Kidney (tissue), 14 donors: ENCODE data around the gene CAMTA1. TPM values are rescaled to one million over a fixed set of nuclear protein-coding genes. Genes with fewer than 3 reads are reported as not detected.

ENCODE experiments used
- DNase-seq, 5 donors: peaks; one replicate each; pipeline ENCODE4 v3.0.0-alpha.2; 2013 to 2020
- FAIRE-seq: peaks from 2 replicates; lab custom pipeline; 2012; peaks lifted over from hg19 to GRCh38; lab: Jason Lieb, UNC
- H3K27ac ChIP-seq, 2 donors: one replicate each; pipeline ENCODE4 v1.7.0; 2013; ENCODE audit warnings: low read depth in 2 of 2, low read length in 2 of 2, inconsistent platforms in 1 of 2
- H3K27me3 ChIP-seq: one replicate; pipeline ENCODE4 v1.7.1; 2013; ENCODE audit warnings: low read length, inconsistent platforms; ENCODE audit not compliant: control insufficient read depth, insufficient read depth
- H3K36me3 ChIP-seq, 3 donors: one replicate each; pipeline versions ENCODE4 v1.7.0 to v1.7.1; 2013; ENCODE audit warnings: low read length in 3 of 3, control low read depth in 1 of 3, inconsistent platforms in 1 of 3; ENCODE audit not compliant: insufficient read depth in 3 of 3, control insufficient read depth in 2 of 3
- H3K4me1 ChIP-seq, 3 donors: one replicate each; pipeline versions ENCODE4 v1.7.0 to v1.7.1; 2013; ENCODE audit warnings: low read length in 3 of 3, inconsistent platforms in 1 of 3, low read depth in 1 of 3; ENCODE audit not compliant: control insufficient read depth in 2 of 3, insufficient read depth in 2 of 3
- H3K4me3 ChIP-seq, 3 donors: one replicate each; pipeline versions ENCODE4 v1.7.0 to v1.8.1; 2013; ENCODE audit warnings: low read length in 3 of 3, control low read depth in 1 of 3, inconsistent platforms in 1 of 3
- H3K9ac ChIP-seq, 3 donors: one replicate each; pipeline versions ENCODE4 v1.7.0 to v1.7.1; 2013; ENCODE audit warnings: low read length in 3 of 3, control low read depth in 1 of 3, inconsistent platforms in 1 of 3
- H3K9me3 ChIP-seq, 3 donors: one replicate each; pipeline versions ENCODE4 v1.7.0 to v1.7.1; 2013; ENCODE audit warnings: low read length in 3 of 3, control low read depth in 1 of 3, inconsistent platforms in 1 of 3; ENCODE audit not compliant: control insufficient read depth in 2 of 3, insufficient read depth in 1 of 3
- intact Hi-C: fragments of 100-400 bp; cut with DNase I; formaldehyde crosslinking; loops from one replicate; pipeline ENCODE4 v1.11.1; 2022
- polyA plus RNA-seq: library from polyadenylated mRNA; stranded (reverse); fragments of 350-450 nt; fragmentation: Illumina TruSeq; extraction: RNeasy Lipid Tissue Mini Kit (QIAGEN cat#74804); gene quantifications from one replicate; pipeline ENCODE4 v1.2.3, GENCODE V29; 2014; ENCODE audit warnings: low read depth, low replicate concordance; ENCODE audit not compliant: insufficient read depth
- total RNA-seq: library from RNA; stranded (reverse); fragmentation: NEBNext Ultra II Directional; extraction: Animal tissue kit (Norgen Biotek cat#: 25700); gene quantifications from one replicate; pipeline ENCODE4 v1.2.1, GENCODE V29; 2021
- TF ChIP-seq, protein P1 (sequence below): IDR thresholded peaks from 3 replicates; pipeline ENCODE4 v1.5.1; 2012; ENCODE audit warnings: mild to moderate bottlenecking, moderate library complexity, borderline replicate concordance; ENCODE audit not compliant: insufficient read depth; ENCODE audit errors: extremely low read depth
- donor health status: control.
- donor health status: control.
- donor health status: control.
- donor health status: control.
- donor health status: control.
- donor health status: DM: yes; HTN: yes; CAD: no.
- donor health status: Normal renal cell carcinoma (clear cell type).

CAMTA1 gene
- total and polyA plus RNA-seq, 2 donors from 2014 or later, result 79.0 to 170 TPM

DNA sequence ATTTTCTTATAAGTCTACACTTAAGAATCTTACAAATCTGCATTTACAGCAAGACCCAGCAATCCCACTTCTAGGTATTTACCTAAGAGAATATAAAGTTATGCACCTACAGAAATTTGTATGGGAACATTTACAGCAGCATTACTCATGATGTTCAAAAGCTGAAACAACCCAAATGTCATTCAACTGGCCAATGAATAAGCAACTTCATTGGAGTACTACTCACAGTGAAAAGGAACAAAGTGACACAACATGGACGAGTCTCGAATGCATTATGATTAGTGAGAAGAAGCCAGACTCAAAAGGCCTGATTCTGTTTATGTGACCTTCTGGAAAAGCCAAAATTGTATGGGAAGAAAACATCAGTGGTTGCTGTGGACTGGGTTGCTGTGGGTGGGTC is 116.9 kb downstream of the CAMTA1 start:
- Histone ChIP-seq H3K9me3 (no peaks in the 10 kb centered on the region), H3K4me1 (peaks cover 0 to 2% (median 0%) of the 10 kb centered on the region in 3 donors), H3K9ac (no peak overlapping the region), H3K27ac (no peak overlapping the region), H3K27me3 (no peaks in the 10 kb centered on the region), H3K36me3 (no peaks in the 10 kb centered on the region), H3K4me3 (no peak overlapping the region)
- no peak for FAIRE-seq
- intact Hi-C loops, result no loop called here
- TF ChIP-seq, protein P1, sequence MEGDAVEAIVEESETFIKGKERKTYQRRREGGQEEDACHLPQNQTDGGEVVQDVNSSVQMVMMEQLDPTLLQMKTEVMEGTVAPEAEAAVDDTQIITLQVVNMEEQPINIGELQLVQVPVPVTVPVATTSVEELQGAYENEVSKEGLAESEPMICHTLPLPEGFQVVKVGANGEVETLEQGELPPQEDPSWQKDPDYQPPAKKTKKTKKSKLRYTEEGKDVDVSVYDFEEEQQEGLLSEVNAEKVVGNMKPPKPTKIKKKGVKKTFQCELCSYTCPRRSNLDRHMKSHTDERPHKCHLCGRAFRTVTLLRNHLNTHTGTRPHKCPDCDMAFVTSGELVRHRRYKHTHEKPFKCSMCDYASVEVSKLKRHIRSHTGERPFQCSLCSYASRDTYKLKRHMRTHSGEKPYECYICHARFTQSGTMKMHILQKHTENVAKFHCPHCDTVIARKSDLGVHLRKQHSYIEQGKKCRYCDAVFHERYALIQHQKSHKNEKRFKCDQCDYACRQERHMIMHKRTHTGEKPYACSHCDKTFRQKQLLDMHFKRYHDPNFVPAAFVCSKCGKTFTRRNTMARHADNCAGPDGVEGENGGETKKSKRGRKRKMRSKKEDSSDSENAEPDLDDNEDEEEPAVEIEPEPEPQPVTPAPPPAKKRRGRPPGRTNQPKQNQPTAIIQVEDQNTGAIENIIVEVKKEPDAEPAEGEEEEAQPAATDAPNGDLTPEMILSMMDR, result no peak
- DNase-seq, result no peak

DNA sequence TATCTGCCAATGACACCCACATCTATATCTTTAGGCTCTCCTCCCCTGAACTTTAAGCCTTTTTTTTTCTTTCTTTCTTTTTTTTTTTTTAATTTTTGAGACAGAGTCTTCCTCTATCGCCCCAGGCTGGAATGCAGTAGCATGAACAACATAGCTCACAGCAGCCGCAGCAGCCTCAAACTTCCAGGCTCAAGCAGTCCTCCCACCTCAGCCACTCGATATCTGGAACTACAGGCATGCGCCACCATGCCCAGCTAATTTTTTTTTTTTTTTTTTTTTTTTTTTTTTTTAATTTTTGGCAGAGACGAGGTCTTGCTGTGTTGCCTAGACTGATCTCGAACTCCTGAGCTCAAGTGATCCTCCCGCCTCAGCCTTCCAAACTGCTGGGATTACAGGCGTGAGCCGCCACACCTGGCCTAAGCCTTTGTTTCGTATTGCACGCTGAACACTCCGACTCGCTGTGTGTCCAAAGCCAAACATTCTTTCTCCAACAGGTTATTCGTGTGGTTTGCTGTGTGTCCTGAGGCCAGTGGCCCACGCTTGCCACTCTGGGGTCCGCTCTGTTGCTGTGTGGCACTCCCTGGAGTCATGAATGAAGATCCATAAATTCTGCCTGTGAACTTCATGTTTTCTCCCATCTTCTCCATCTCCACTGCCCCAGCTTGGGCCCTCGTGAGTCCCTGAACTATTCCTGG is 119.4 kb downstream of the CAMTA1 start:
- no peaks in the 10 kb centered on the region for H3K27me3 ChIP-seq
- H3K9me3 ChIP-seq, result no peaks in the 10 kb centered on the region
- no peak overlapping the region for H3K9ac ChIP-seq
- no peak for DNase-seq
- H3K36me3 ChIP-seq, result no peaks in the 10 kb centered on the region
- H3K4me3 ChIP-seq, result no peak overlapping the region
- H3K4me1 ChIP-seq, result peaks cover 0 to 2% (median 0%) of the 10 kb centered on the region in 3 donors
- TF ChIP-seq, protein P1, result no peak
- no peak for FAIRE-seq
- no peak overlapping the region for H3K27ac ChIP-seq
- intact Hi-C loops, result no loop called here

DNA sequence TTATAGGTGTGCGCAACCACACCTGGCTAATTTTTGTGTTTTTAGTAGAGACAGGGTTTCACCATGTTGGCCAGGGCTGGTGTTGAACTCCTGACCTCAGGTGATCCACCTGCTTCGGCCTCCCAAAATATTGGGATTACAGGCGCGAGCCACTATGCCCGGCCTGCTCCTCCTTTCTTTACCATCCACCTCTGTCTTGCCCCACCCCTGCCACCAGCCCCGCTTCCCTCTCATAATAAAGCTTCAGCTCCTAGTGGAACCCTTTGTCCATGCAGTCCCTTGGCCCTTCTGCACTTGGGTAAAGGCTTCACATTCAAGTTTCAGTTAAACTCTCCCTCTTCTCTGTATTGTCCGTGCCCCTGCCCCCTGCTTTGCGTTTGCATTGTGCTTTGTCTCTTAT is 120.1 kb downstream of the CAMTA1 start:
- H3K9ac ChIP-seq, result no peak overlapping the region
- no peak overlapping the region for H3K27ac ChIP-seq
- H3K36me3 ChIP-seq, result no peaks in the 10 kb centered on the region
- DNase-seq (no peak), FAIRE-seq (no peak)
- TF ChIP-seq, protein P1, result no peak
- no peaks in the 10 kb centered on the region for H3K4me1 ChIP-seq
- intact Hi-C loops, result no loop called here
- H3K4me3 ChIP-seq, result no peak overlapping the region
- no peaks in the 10 kb centered on the region for H3K9me3 ChIP-seq
- H3K27me3 ChIP-seq, result no peaks in the 10 kb centered on the region

DNA sequence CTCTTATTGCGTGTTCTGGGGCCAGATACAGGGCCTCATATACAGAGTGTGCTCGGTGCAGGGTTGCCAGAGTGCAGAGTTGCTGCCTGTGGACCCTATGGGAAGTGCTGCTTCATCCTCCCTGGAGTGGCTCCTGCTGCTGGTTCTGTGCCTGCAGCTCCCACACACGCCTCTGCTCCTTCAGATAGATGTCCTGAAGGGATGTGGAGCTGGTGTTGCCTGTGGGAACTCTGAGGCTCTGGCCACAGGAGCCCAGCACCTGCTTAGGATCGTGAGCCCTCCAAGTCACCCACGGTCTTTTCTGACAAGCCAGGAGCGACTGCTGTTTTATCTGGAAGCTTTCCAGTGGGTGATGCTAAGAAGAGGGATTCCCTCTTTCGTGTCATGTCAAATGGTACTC is 120.5 kb downstream of the CAMTA1 start:
- TF ChIP-seq, protein P1, result no peak
- FAIRE-seq, result no peak
- no peak overlapping the region for H3K4me3 ChIP-seq

More for the DNA sequence above, 120.5 kb downstream of the CAMTA1 start:
- Histone ChIP-seq H3K27me3 (no peaks in the 10 kb centered on the region), H3K4me1 (no peaks in the 10 kb centered on the region), H3K36me3 (no peaks in the 10 kb centered on the region), H3K27ac (no peak overlapping the region), H3K9me3 (no peaks in the 10 kb centered on the region), H3K9ac (no peak overlapping the region)
- no peak for DNase-seq
- intact Hi-C loops, result no loop called here
